SJSA1 (cell line): ENCODE data around the gene OAS1. TPM values are rescaled to one million over a fixed set of nuclear protein-coding genes. Genes with fewer than 3 reads are reported as not detected.
"Not testable (repeated sequence)": the region's sequence is repeated elsewhere in the genome, so short reads cannot be mapped to it uniquely, and the experiment has no call there.

ENCODE experiments used
- DNase-seq, 2 experiments: peaks; one replicate each; pipeline ENCODE4 v3.0.0-alpha.2; 2015 to 2020; ENCODE audit warnings: low spot score in 2 of 2, low read depth in 1 of 2
- H3K27ac ChIP-seq: fragments of 250-450 bp; sonication (Bioruptor Pico); 2 replicates; pipeline ENCODE4 v1.5.1; 2020; ENCODE audit warnings: mild to moderate bottlenecking, moderate library complexity
- H3K27me3 ChIP-seq: fragments of 250-450 bp; sonication (Bioruptor Pico); replicated peaks from 2 replicates; pipeline ENCODE4 v1.5.1; 2020; ENCODE audit warnings: mild to moderate bottlenecking, moderate library complexity
- H3K36me3 ChIP-seq: fragments of 250-450 bp; sonication (Bioruptor Pico); 2 replicates; pipeline ENCODE4 v1.5.1; 2020; ENCODE audit warnings: mild to moderate bottlenecking
- H3K4me1 ChIP-seq: fragments of 250-450 bp; sonication (Bioruptor Pico); replicated peaks from 2 replicates; pipeline ENCODE4 v1.6.1; 2021; ENCODE audit warnings: mild to moderate bottlenecking
- H3K4me3 ChIP-seq: fragments of 250-450 bp; sonication (Bioruptor Pico); 2 replicates; pipeline ENCODE4 v1.5.1; 2020; ENCODE audit warnings: mild to moderate bottlenecking
- H3K9me3 ChIP-seq: fragments of 250-450 bp; sonication (Bioruptor Pico); replicated peaks from 2 replicates; pipeline ENCODE4 v1.5.1; 2020; ENCODE audit warnings: mild to moderate bottlenecking
- total RNA-seq: library from RNA; depleted of rRNA; stranded (reverse); fragments of >200 nt; shearing (Covaris generic); gene quantifications from 2 replicates; pipeline ENCODE4 v1.2.3, GENCODE V29; 2014

Gene OAS1
- total RNA-seq, 1 experiment from 2014 or later: not detected

DNA sequence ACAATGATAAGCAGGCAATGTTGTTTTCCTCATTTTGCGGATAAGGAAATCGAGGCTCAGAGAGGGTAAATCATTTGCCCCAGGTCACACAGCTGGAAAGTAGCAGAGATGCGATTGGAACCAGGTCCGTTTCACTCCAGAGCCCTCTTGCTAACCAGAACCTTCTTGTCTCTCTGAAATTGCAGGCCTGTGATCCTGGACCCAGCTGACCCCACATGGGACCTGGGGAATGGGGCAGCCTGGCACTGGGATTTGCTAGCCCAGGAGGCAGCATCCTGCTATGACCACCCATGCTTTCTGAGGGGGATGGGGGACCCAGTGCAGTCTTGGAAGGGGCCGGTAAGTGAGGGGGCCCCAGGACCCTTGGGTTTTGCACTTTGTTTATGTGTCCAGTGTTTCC is 41.0 kb downstream of the OAS1 start:
- no peak overlapping the region for H3K27ac ChIP-seq
- no peak overlapping the region for H3K4me3 ChIP-seq
- H3K9me3 ChIP-seq: no peaks in the 10 kb centered on the region
- H3K27me3 ChIP-seq: no peaks in the 10 kb centered on the region
- no peaks in the 10 kb centered on the region for H3K4me1 ChIP-seq
- no peak for DNase-seq
- H3K36me3 ChIP-seq: peaks cover 10% of the 10 kb centered on the region; the same call in 1 of the 2 replicates

GRCh38 chr12:112948806-112949205 is 42.0 kb downstream of the OAS1 start:
- Histone ChIP-seq H3K27ac (no peak overlapping the region), H3K4me1 (no peaks in the 10 kb centered on the region), H3K36me3 (peaks cover 7% of the 10 kb centered on the region; the same call in 1 of the 2 replicates), H3K4me3 (no peak overlapping the region), H3K27me3 (no peaks in the 10 kb centered on the region), H3K9me3 (no peaks in the 10 kb centered on the region)
- no peak for DNase-seq

DNA sequence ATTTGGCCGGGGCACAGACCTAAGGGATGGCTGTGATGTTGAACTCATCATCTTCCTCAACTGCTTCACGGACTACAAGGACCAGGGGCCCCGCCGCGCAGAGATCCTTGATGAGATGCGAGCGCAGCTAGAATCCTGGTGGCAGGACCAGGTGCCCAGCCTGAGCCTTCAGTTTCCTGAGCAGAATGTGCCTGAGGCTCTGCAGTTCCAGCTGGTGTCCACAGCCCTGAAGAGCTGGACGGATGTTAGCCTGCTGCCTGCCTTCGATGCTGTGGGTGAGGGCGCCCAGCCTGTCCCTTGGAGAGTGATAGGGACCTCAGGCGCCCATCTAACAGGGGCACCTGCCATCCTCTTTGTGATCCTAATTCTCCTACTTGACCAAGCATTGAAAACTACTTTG is 43.9 kb downstream of the OAS1 start:
- Histone ChIP-seq H3K4me1 (no peaks in the 10 kb centered on the region), H3K27ac (no peak overlapping the region), H3K9me3 (no peaks in the 10 kb centered on the region), H3K36me3 (0 out of 2 replicates have a peak, but pooled peaks cover 2% of the 10 kb centered on the region), H3K27me3 (no peaks in the 10 kb centered on the region), H3K4me3 (no peak overlapping the region)
- DNase-seq: no peak

DNA sequence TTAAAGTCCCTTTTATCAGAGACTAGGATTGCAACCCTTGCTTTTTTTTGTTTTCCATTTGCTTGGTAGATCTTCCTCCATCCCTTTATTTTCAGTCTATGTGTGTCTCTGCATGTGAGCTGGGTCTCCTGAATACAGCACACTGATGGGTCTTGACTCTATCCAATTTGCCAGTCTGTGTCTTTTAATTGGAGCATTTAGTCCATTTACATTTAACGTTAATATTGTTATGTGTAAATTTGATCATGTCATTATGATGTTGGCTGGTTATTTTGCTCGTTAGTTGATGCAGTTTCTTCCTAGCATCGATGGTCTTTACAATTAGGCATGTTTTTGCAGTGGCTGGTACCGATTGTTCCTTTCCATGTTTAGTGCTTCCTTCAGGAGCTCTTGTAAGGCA is 50.4 kb downstream of the OAS1 start:
- not testable (repeated sequence) for H3K27me3 ChIP-seq, H3K27ac ChIP-seq, H3K9me3 ChIP-seq, DNase-seq, H3K4me3 ChIP-seq, H3K4me1 ChIP-seq
- peaks cover 13% of the 10 kb centered on the region; the same call in 1 of the 2 replicates for H3K36me3 ChIP-seq

GRCh38 chr12:112961074-112961473 is 54.3 kb downstream of the OAS1 start:
- H3K27ac ChIP-seq: no peak overlapping the region
- no peak overlapping the region for H3K4me3 ChIP-seq
- no peaks in the 10 kb centered on the region for H3K27me3 ChIP-seq
- no peak for DNase-seq
- H3K36me3 ChIP-seq: peaks cover 27% of the 10 kb centered on the region; the same call in 1 of the 2 replicates
- no peaks in the 10 kb centered on the region for H3K4me1 ChIP-seq
- H3K9me3 ChIP-seq: no peaks in the 10 kb centered on the region

GRCh38 chr12:112961536-112961935 is 54.8 kb downstream of the OAS1 start:
- no peak for DNase-seq
- H3K4me1 ChIP-seq: no peaks in the 10 kb centered on the region
- H3K27ac ChIP-seq: no peak overlapping the region
- no peaks in the 10 kb centered on the region for H3K27me3 ChIP-seq
- H3K36me3 ChIP-seq: peaks cover 27% of the 10 kb centered on the region; the same call in 1 of the 2 replicates
- no peaks in the 10 kb centered on the region for H3K9me3 ChIP-seq
- no peak overlapping the region for H3K4me3 ChIP-seq

DNA sequence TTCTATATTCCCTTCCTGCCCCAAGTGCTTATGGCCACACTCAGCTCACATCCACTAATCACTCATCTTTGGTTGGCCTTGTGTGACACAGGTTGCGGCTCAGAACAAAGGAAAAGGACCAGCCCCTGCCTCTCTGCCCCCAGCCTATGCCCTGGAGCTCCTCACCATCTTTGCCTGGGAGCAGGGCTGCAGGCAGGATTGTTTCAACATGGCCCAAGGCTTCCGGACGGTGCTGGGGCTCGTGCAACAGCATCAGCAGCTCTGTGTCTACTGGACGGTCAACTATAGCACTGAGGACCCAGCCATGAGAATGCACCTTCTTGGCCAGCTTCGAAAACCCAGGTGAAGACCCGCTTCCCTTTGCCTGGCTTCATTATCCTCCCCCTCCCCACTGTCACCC is 55.8 kb downstream of the OAS1 start:
- Histone ChIP-seq H3K27ac (no peak overlapping the region), H3K4me3 (no peak overlapping the region), H3K27me3 (no peaks in the 10 kb centered on the region), H3K9me3 (no peaks in the 10 kb centered on the region), H3K4me1 (no peaks in the 10 kb centered on the region), H3K36me3 (peaks cover 30% of the 10 kb centered on the region)
- DNase-seq: no peak

- Histone ChIP-seq H3K36me3 (peaks cover 33% of the 10 kb centered on the region), H3K9me3 (no peaks in the 10 kb centered on the region), H3K27ac (no peak overlapping the region), H3K27me3 (no peaks in the 10 kb centered on the region), H3K4me3 (no peak overlapping the region), H3K4me1 (no peaks in the 10 kb centered on the region)
- DNase-seq: no peak
These were observed 56.6 kb downstream of the OAS1 start for GRCh38 chr12:112963227-112963861.

DNA sequence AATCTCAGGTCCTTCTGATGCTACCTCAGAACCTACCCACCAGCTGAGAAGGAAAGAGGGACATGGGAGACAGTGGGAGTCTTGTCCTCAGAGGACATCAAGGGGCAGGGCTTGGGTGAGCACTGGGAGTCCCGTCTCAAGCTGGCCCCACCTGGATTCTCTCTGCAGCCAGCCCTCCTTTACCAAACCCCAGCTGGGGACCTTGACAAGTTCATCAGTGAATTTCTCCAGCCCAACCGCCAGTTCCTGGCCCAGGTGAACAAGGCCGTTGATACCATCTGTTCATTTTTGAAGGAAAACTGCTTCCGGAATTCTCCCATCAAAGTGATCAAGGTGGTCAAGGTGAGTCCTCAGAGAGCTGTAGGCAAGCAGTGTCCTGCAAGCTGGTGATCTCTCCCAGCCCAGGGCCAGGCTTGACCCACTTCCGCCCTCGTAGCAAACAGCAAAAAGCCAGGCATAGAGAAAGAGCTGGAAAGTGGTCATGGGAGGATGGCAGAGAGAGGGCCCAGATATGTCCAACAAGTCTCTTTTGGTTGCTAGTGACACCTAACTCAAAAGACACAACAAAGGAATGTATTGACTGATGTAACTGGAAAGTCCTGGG is 57.4 kb downstream of the OAS1 start:
- no peak overlapping the region for H3K4me3 ChIP-seq
- H3K27ac ChIP-seq: no peak overlapping the region
- H3K9me3 ChIP-seq: no peaks in the 10 kb centered on the region
- no peaks in the 10 kb centered on the region for H3K4me1 ChIP-seq
- DNase-seq: no peak
- peaks cover 33% of the 10 kb centered on the region for H3K36me3 ChIP-seq
- H3K27me3 ChIP-seq: no peaks in the 10 kb centered on the region

DNA sequence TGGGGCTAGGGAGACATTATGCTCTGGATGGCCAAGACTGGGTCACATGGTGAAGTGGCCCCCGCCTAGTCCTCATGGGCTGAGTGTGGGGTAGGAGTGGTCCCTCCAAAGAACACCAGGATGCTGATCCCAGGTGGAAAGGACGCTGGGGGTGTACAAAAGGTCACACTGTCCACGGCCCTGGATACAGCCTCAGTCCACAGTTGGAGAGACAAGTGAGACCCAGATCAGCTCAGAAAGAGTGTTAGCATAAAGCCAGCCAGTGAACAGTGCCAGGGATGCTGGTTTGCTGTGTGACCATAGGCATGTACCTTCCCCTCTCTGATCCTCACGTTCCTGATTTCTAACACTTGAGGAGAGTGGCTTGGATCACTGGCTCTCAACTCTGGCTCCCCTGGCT is 58.2 kb downstream of the OAS1 start:
- Histone ChIP-seq H3K9me3 (no peaks in the 10 kb centered on the region), H3K4me3 (no peak overlapping the region), H3K27ac (no peak overlapping the region), H3K27me3 (no peaks in the 10 kb centered on the region), H3K4me1 (no peaks in the 10 kb centered on the region), H3K36me3 (peaks cover 35% of the 10 kb centered on the region)
- DNase-seq: no peak

DNA sequence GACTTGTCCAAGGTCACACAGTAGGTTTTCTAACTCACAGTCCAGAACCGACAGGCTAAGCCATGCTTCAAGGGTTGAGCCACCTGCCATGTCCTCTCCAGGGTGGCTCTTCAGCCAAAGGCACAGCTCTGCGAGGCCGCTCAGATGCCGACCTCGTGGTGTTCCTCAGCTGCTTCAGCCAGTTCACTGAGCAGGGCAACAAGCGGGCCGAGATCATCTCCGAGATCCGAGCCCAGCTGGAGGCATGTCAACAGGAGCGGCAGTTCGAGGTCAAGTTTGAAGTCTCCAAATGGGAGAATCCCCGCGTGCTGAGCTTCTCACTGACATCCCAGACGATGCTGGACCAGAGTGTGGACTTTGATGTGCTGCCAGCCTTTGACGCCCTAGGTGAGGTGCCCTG is 58.9 kb downstream of the OAS1 start:
- DNase-seq: no peak
- no peaks in the 10 kb centered on the region for H3K4me1 ChIP-seq
- H3K27me3 ChIP-seq: no peaks in the 10 kb centered on the region
- H3K4me3 ChIP-seq: no peak overlapping the region
- H3K27ac ChIP-seq: no peak overlapping the region
- peaks cover 37% of the 10 kb centered on the region for H3K36me3 ChIP-seq
- no peaks in the 10 kb centered on the region for H3K9me3 ChIP-seq

- no peaks in the 10 kb centered on the region for H3K9me3 ChIP-seq
- no peak overlapping the region for H3K4me3 ChIP-seq
- H3K27ac ChIP-seq: no peak overlapping the region
- no peaks in the 10 kb centered on the region for H3K4me1 ChIP-seq
- DNase-seq: no peak
- peaks cover 27% of the 10 kb centered on the region for H3K36me3 ChIP-seq
- no peaks in the 10 kb centered on the region for H3K27me3 ChIP-seq
These were observed 60.5 kb downstream of the OAS1 start for GRCh38 chr12:112967306-112967705.

GRCh38 chr12:112967858-112968257 is 61.1 kb downstream of the OAS1 start:
- peaks cover 27% of the 10 kb centered on the region for H3K36me3 ChIP-seq
- no peak overlapping the region for H3K4me3 ChIP-seq
- H3K4me1 ChIP-seq: no peaks in the 10 kb centered on the region
- no peak for DNase-seq
- no peak overlapping the region for H3K27ac ChIP-seq
- H3K27me3 ChIP-seq: no peaks in the 10 kb centered on the region
- no peaks in the 10 kb centered on the region for H3K9me3 ChIP-seq
